Mammary epithelial cell (primary cell): ENCODE results near the gene TSPAN7.

Source experiments
- CTCF ChIP-seq, 2 donors: IDR thresholded peaks in 1 of 2; conservative IDR thresholded peaks in 1 of 2; 2 replicates each; pipeline ENCODE4 v1.5.1; 2011 to 2012; ENCODE audit warnings: inconsistent platforms in 2 of 2, low read length in 2 of 2, mild to moderate bottlenecking in 2 of 2, control low read depth in 1 of 2, low read depth in 1 of 2; ENCODE audit not compliant: insufficient read depth in 1 of 2; ENCODE audit errors: extremely low read depth in 1 of 2
- EZH2 ChIP-seq: IDR thresholded peaks from 2 replicates; pipeline ENCODE4 v1.6.1; 2012; ENCODE audit warnings: low read length, inconsistent platforms, borderline replicate concordance

DNA sequence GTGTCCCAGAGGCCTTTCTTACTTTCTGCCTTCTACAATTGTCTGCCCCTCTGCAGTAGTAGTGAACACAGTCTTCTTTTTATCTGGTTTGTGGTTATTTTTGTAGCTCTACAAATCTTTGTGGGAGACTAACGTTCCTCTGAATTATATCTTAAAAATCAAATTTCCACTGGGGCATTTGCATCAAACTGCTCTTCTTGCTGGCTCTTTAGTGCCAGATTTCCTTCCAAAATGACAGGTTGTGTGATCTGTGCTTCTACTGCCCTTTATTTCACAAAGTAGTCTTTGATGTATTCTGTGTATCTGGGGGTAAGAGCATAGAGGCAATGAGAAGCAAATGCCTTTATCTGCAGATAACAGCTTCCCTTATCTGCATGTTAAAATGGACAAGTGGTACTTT, 34.5 kb downstream of the TSPAN7 start:
- TF ChIP-seq CTCF (conservative IDR thresholded peaks at IDR 0.05 in 1 of 2, IDR thresholded peaks at IDR 0.05 in 1 of 2; ENCODE audit: extremely low read depth in 1 of 2, insufficient read depth in 1 of 2, low read depth in 1 of 2, low read length in 2 of 2): no peak
- TF ChIP-seq EZH2: no peak
